Lower leg skin (tissue), 4 donors: ENCODE results near the gene COL15A1. TPM values are rescaled to one million over a fixed set of nuclear protein-coding genes. Genes with fewer than 3 reads are reported as not detected.
"Not testable (repeated sequence)": the region's sequence is repeated elsewhere in the genome, so short reads cannot be mapped to it uniquely, and the experiment has no call there.

Experiments
- DNase-seq, 2 donors: peaks; one replicate each; pipeline ENCODE4 v3.0.0-alpha.2; 2019; ENCODE audit warnings: low spot score in 2 of 2
- H3K4me3 ChIP-seq: fragments of 200-600 bp; sonication (generic); 2 replicates; pipeline ENCODE4 v1.5.1; 2017; ENCODE audit warnings: mild to moderate bottlenecking, low read depth; ENCODE audit not compliant: poor library complexity, severe bottlenecking
- CTCF ChIP-seq, 3 donors: fragments of 450-650 bp; IDR thresholded peaks; one replicate each; pipeline ENCODE4 v1.5.1; 2016; ENCODE audit warnings: antibody characterized with exemption in 3 of 3, mild to moderate bottlenecking in 3 of 3, moderate library complexity in 2 of 3
- POLR2A ChIP-seq, 2 donors: fragments of 450-650 bp; IDR thresholded peaks; one replicate each; pipeline ENCODE4 v1.6.1; 2016 to 2017; ENCODE audit warnings: antibody characterized with exemption in 2 of 2, mild to moderate bottlenecking in 1 of 2, moderate library complexity in 1 of 2
- WGBS, 2 donors: methylation state at CpG; one replicate each; pipeline ENCODE4 v1.1.5; 2018; 5-methylcytosine and 5-hydroxymethylcytosine counted together
- intact Hi-C: fragments of 100-400 bp; cut with DNase I; formaldehyde crosslinking; loops from one replicate; pipeline ENCODE4 v1.15.0; 2023; ENCODE audit warnings: low total_unique reads
- total RNA-seq, 4 donors: library from RNA; depleted of rRNA; stranded (reverse); fragments of >200 nt; gene quantifications; one replicate each; pipeline ENCODE4 v1.1.0, GENCODE V29; 2016

The COL15A1 gene
- total RNA-seq, 4 donors from 2014 or later = 2.3 to 14.1 (median 8.3) TPM

- TF ChIP-seq POLR2A (IDR thresholded peaks at IDR 0.05) = no peak
- TF ChIP-seq CTCF (IDR thresholded peaks at IDR 0.05) = no peak
- no peak overlapping the region for H3K4me3 ChIP-seq
- intact Hi-C loops = no loop called here
- DNase-seq = no peak
- 73 to 81% methylated on average over 5 of the region's 5 CpGs for WGBS, 2 donors
These were observed 32.7 kb upstream of the COL15A1 start for GRCh38 chr9:98911042-98911441.

GRCh38 chr9:98911738-98912137, 32.0 kb upstream of the COL15A1 start:
- intact Hi-C loops, H3K4me3 ChIP-seq: not testable (repeated sequence)
- DNase-seq = peak in 1 of 2 donors; percentile 53
- WGBS, 2 donors = 88 to 96% methylated on average over 6 of the region's 6 CpGs

GRCh38 chr9:98912450-98912849, 31.3 kb upstream of the COL15A1 start:
- intact Hi-C loops = no loop called here
- DNase-seq = peak in 1 of 2 donors; percentile 54
- TF ChIP-seq POLR2A (IDR thresholded peaks at IDR 0.05) (no peak), CTCF (IDR thresholded peaks at IDR 0.05) (no peak)
- WGBS, 2 donors = 87 to 88% methylated on average over 2 of the region's 2 CpGs
- no peak overlapping the region for H3K4me3 ChIP-seq

- H3K4me3 ChIP-seq = no peak overlapping the region
- intact Hi-C loops = no loop called here
- TF ChIP-seq CTCF (IDR thresholded peaks at IDR 0.05) (no peak), POLR2A (IDR thresholded peaks at IDR 0.05) (no peak)
- WGBS, 2 donors = 73 to 80% methylated on average over 4 of the region's 4 CpGs
- peak in 1 of 2 donors; percentile 61 for DNase-seq
These were observed 30.7 kb upstream of the COL15A1 start for GRCh38 chr9:98913044-98913443.

GRCh38 chr9:98913705-98914104, 30.0 kb upstream of the COL15A1 start:
- no peak for DNase-seq
- H3K4me3 ChIP-seq = no peak overlapping the region
- TF ChIP-seq CTCF (IDR thresholded peaks at IDR 0.05) (no peak), POLR2A (IDR thresholded peaks at IDR 0.05) (no peak)
- 94 to 95% methylated on average over 7 of the region's 7 CpGs for WGBS, 2 donors
- intact Hi-C loops = no loop called here

- WGBS, 2 donors = 93 to 99% methylated on average over 3 of the region's 3 CpGs
- no peak for TF ChIP-seq CTCF (IDR thresholded peaks at IDR 0.05)
- TF ChIP-seq POLR2A (IDR thresholded peaks at IDR 0.05) = no peak
- no peak overlapping the region for H3K4me3 ChIP-seq
- intact Hi-C loops = no loop called here
- DNase-seq = peak in 1 of 2 donors; percentile 57
These were observed 28.1 kb upstream of the COL15A1 start for GRCh38 chr9:98915599-98915998.
